GM10266 (cell line): ENCODE data around the gene BIRC7.

Source experiments
- DNase-seq: peaks from one replicate; pipeline ENCODE4 v3.0.0; 2012; ENCODE audit errors: extremely low spot score
- TF ChIP-seq, protein P1 (sequence below): IDR thresholded peaks from 2 replicates; pipeline ENCODE4 v1.5.1; 2012; ENCODE audit warnings: mild to moderate bottlenecking, low read depth; ENCODE audit not compliant: control insufficient read depth, insufficient read depth; ENCODE audit errors: missing control alignments

Gene BIRC7

DNA sequence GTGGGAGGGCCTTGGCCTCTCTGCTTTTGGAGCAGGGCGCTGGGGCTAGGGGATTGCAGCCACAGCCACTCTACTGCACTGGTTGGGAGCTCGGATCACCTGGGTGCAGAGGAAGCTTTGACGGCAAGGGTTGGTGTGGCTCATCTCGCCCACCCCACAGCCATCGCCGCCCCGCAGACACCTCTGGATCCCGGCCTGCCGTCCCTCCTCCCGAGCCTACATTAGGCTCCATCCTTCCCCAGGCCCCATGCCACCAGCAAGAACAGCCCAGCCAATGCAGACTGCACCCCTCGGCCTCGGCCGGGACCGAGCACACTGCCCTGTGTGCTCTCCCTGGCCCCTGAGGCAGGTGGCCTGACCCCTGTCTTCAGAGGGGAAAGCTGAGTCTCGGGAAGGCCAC, 24.8 kb downstream of the BIRC7 start:
- no peak for DNase-seq
- TF ChIP-seq, protein P1, sequence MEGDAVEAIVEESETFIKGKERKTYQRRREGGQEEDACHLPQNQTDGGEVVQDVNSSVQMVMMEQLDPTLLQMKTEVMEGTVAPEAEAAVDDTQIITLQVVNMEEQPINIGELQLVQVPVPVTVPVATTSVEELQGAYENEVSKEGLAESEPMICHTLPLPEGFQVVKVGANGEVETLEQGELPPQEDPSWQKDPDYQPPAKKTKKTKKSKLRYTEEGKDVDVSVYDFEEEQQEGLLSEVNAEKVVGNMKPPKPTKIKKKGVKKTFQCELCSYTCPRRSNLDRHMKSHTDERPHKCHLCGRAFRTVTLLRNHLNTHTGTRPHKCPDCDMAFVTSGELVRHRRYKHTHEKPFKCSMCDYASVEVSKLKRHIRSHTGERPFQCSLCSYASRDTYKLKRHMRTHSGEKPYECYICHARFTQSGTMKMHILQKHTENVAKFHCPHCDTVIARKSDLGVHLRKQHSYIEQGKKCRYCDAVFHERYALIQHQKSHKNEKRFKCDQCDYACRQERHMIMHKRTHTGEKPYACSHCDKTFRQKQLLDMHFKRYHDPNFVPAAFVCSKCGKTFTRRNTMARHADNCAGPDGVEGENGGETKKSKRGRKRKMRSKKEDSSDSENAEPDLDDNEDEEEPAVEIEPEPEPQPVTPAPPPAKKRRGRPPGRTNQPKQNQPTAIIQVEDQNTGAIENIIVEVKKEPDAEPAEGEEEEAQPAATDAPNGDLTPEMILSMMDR = no peak

DNA sequence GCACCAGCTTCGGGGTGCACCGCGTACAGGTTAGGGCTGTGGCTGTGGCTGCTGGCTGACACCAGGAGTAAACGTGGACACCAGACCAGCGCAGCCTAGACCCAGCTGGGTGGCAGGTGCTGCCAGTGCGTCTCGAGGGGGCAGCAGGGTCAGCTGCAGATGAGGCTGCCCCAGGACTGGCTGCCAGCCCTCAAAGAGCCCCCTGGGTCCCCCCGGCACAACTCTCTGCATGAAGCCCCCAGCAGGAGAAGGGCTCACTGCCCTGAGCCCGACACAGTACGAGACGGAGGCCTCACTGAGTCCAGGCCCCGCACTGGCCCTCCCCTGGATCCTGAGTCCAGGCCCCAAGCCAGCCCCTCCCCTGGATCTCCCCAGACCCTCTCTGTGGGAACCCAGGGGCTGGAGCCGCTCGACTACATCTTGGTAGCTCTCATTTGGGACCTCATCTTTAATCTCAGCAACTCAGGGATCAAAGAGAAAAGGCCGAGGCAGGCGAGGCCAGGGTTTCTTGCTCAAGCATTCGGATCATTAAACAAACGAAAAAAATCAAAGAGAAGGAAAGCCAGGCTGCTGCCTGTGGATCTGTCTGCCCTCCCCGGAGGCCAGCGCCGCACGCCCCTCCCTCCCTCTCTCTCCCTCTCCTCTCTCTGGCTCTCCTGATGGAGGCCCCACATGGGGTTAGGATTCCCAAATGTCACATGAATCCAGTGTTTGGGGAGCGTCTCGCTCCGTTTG, 25.5 kb downstream of the BIRC7 start:
- no peak for DNase-seq

DNA sequence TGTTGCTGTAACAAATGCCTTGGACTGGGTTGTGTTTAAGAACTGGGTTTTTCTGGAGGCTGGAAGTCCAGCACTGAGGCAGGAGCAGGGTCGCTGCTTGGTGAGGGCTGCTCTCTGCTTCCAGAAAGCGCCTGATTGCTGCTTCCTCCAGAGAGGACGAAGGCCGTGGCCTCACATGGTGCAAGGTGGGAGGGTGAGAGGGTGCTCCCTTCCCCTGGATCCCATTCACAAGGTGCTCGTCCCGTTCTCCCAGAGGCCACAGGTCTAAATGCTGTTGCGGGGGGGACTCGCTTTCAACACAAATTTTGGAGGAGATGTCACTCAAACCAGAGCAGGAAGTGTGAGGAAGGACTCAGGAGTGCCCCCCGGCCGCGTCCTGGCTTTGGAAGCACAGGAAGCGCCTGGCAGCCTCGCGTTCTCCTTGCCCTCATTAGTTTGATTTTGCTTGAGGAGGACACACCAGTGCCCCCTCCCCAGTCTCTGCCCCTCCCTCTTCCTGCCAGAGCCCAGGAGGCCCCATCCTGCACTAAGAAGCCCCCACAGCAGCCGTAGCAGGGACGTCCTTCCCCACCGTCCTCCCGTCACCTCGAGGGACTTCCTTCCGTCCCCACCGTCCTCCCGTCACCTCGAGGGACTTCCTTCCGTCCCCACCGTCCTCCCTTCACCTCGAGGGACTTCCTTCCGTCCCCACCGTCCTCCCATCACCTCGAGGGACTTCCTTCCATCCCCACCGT, 26.3 kb downstream of the BIRC7 start:
- no peak for DNase-seq
- TF ChIP-seq, protein P1 = no peak

More for the DNA sequence above, 25.5 kb downstream of the BIRC7 start:
- TF ChIP-seq, protein P1 = no peak

DNA sequence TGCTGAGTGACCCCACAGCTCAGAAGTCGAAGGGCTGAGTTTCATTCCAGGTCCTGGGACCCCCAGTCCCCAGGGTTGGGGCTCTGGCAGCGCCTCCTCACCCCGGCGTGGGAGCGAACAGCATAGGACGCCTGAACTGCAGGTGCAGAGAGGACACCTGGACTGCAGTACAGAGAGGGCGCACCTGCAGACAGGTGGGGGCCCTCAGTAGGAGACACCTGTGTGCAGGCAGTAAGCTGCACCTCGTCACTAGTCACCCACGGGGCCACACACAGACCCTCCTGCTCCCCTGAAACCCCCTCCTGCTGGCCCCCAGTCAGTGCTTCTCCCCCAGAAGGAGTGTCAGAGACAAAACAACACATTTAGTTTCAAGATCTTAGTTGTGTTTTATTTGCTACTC, 27.1 kb downstream of the BIRC7 start:
- no peak for DNase-seq
- TF ChIP-seq, protein P1 = no peak

DNA sequence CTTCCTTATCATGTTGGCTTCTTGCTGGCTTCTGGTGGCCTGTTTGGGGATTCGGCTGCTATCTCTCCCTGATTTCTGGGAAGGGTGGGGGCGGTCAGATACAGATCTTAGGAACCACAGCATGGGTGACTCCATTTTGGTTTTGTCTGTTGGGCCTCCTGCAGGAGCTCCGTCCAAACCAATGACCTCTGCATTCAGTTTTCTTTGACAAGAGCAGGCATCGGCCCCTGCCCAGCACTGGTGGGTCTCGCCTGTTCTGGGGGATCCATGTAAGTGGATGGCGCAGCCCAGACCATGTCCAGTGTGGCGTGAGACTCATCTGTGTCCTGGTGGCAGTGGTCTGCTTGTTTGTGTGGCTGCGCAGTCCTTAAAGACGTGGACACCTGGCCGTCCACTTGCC, 28.3 kb downstream of the BIRC7 start:
- DNase-seq = no peak
- TF ChIP-seq, protein P1 = no peak

DNA sequence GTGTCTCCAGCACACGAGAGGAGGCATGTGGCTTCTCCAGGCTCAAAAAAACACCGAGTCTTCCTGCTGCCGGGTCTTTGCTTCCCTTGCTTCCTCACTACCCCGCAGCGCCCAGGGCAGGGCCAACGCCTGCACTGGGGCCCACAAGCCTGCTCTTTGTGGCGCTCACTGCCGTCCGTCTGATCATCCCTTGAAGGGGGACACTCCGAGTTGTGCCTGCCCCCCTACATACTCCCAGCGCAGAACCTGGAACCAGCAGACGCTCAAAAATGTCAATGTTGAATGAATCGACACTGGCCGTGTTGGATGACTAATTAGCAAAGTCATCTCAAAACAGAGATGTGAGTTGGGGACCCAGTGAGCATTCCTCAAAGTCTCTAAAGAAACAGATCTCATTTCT, 28.8 kb downstream of the BIRC7 start:
- TF ChIP-seq, protein P1 = no peak
- no peak for DNase-seq
